ENCODE data around the gene BLVRB.
"Not testable (repeated sequence)": the region's sequence is repeated elsewhere in the genome, so short reads cannot be mapped to it uniquely, and the experiment has no call there.

The BLVRB gene

DNA sequence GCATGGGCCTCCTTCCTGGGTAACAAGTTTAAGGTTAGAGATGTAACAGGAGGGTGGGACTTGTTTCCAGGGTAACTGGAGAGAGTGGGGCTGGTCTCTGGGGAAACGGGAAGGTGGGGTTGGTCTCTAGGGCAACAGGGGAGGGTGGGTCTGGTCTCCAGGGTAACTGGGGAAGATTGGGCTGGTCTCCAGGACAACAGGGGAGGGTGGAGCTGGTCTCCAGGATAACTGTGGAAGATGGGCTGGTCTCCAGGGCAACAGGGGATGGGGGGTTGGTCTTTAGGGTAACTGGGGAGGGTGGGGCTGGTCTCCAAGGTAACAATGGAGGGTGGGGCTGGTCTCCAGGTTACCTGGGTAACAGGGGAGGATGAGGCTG lies 37.8 kb upstream of the BLVRB start:
- no peak overlapping the region for H2AFZ ChIP-seq (ENCODE audit: low read length, unreplicated experiment)
- H3K27ac ChIP-seq (ENCODE audit: low read depth, low read length), result no peak overlapping the region
- H3K36me3 ChIP-seq (ENCODE audit: insufficient read depth, low read length), result no peaks in the 10 kb centered on the region
- H3K4me1 ChIP-seq (ENCODE audit: control insufficient read depth, insufficient read depth, low read length, unreplicated experiment), result no peaks in the 10 kb centered on the region
- H3K4me3 ChIP-seq (ENCODE audit: low read depth, low read length), result no peak overlapping the region
- H3K27me3 ChIP-seq (ENCODE audit: insufficient read depth, low read length), result no peaks in the 10 kb centered on the region
- H3K79me2 ChIP-seq (ENCODE audit: control insufficient read depth, insufficient read depth, low read length, unreplicated experiment), result no peaks in the 10 kb centered on the region

- no peak overlapping the region for H3K27ac ChIP-seq (ENCODE audit: low read depth, low read length)
- H3K79me2 ChIP-seq (ENCODE audit: control insufficient read depth, insufficient read depth, low read length, unreplicated experiment), result no peaks in the 10 kb centered on the region
- H3K4me3 ChIP-seq (ENCODE audit: low read depth, low read length), result no peak overlapping the region
- no peak overlapping the region for H2AFZ ChIP-seq (ENCODE audit: low read length, unreplicated experiment)
- H3K27me3 ChIP-seq (ENCODE audit: insufficient read depth, low read length), result no peaks in the 10 kb centered on the region
- no peaks in the 10 kb centered on the region for H3K4me1 ChIP-seq (ENCODE audit: control insufficient read depth, insufficient read depth, low read length, unreplicated experiment)
- H3K36me3 ChIP-seq (ENCODE audit: insufficient read depth, low read length), result no peaks in the 10 kb centered on the region
Observed at GRCh38 chr19:40502647-40503319, 37.2 kb upstream of the BLVRB start.

- no peak overlapping the region for H2AFZ ChIP-seq (ENCODE audit: low read length, unreplicated experiment)
- H3K79me2 ChIP-seq (ENCODE audit: control insufficient read depth, insufficient read depth, low read length, unreplicated experiment), result no peaks in the 10 kb centered on the region
- no peak overlapping the region for H3K4me3 ChIP-seq (ENCODE audit: low read depth, low read length)
- H3K27me3 ChIP-seq (ENCODE audit: insufficient read depth, low read length), result no peaks in the 10 kb centered on the region
- no peaks in the 10 kb centered on the region for H3K4me1 ChIP-seq (ENCODE audit: control insufficient read depth, insufficient read depth, low read length, unreplicated experiment)
- no peaks in the 10 kb centered on the region for H3K36me3 ChIP-seq (ENCODE audit: insufficient read depth, low read length)
- no peak overlapping the region for H3K27ac ChIP-seq (ENCODE audit: low read depth, low read length)
Observed at GRCh38 chr19:40502081-40502480, 36.5 kb upstream of the BLVRB start.

- no peaks in the 10 kb centered on the region for H3K36me3 ChIP-seq (ENCODE audit: insufficient read depth, low read length)
- H3K4me3 ChIP-seq (ENCODE audit: low read depth, low read length), result no peak overlapping the region
- no peak overlapping the region for H3K27ac ChIP-seq (ENCODE audit: low read depth, low read length)
- no peaks in the 10 kb centered on the region for H3K4me1 ChIP-seq (ENCODE audit: control insufficient read depth, insufficient read depth, low read length, unreplicated experiment)
- H3K27me3 ChIP-seq (ENCODE audit: insufficient read depth, low read length), result no peaks in the 10 kb centered on the region
- H2AFZ ChIP-seq (ENCODE audit: low read length, unreplicated experiment), result no peak overlapping the region
- H3K79me2 ChIP-seq (ENCODE audit: control insufficient read depth, insufficient read depth, low read length, unreplicated experiment), result no peaks in the 10 kb centered on the region
Observed at GRCh38 chr19:40501599-40501998, 36.1 kb upstream of the BLVRB start.

GRCh38 chr19:40500678-40501530 lies 35.4 kb upstream of the BLVRB start:
- not testable (repeated sequence) for H3K36me3 ChIP-seq (ENCODE audit: insufficient read depth, low read length); H3K27me3 ChIP-seq (ENCODE audit: insufficient read depth, low read length); H3K4me1 ChIP-seq (ENCODE audit: control insufficient read depth, insufficient read depth, low read length, unreplicated experiment); H2AFZ ChIP-seq (ENCODE audit: low read length, unreplicated experiment); H3K27ac ChIP-seq (ENCODE audit: low read depth, low read length); H3K79me2 ChIP-seq (ENCODE audit: control insufficient read depth, insufficient read depth, low read length, unreplicated experiment); H3K4me3 ChIP-seq (ENCODE audit: low read depth, low read length)

GRCh38 chr19:40499320-40499719 lies 33.8 kb upstream of the BLVRB start:
- no peaks in the 10 kb centered on the region for H3K4me1 ChIP-seq (ENCODE audit: control insufficient read depth, insufficient read depth, low read length, unreplicated experiment)
- H3K27ac ChIP-seq (ENCODE audit: low read depth, low read length), result no peak overlapping the region
- H3K36me3 ChIP-seq (ENCODE audit: insufficient read depth, low read length), result no peaks in the 10 kb centered on the region
- no peaks in the 10 kb centered on the region for H3K79me2 ChIP-seq (ENCODE audit: control insufficient read depth, insufficient read depth, low read length, unreplicated experiment)
- no peak overlapping the region for H3K4me3 ChIP-seq (ENCODE audit: low read depth, low read length)
- no peaks in the 10 kb centered on the region for H3K27me3 ChIP-seq (ENCODE audit: insufficient read depth, low read length)
- no peak overlapping the region for H2AFZ ChIP-seq (ENCODE audit: low read length, unreplicated experiment)

DNA sequence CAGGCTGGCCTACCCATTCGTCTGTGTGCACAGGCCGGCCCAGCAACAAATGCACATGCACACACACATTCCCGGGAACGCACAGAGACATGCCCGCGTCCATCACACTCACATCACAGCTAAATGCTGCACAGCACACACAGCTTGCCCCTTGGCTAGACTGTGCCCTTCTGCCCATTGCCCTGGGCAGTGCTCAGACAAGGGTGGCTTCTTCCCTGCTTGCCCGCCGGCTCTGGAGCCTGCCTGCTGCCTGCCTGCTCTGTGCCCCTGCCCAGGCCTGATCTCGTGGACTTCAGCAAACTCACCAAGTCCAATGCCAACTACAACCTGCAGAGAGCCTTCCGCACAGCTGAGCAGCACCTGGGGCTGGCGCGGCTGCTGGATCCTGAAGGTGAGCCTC lies 31.7 kb upstream of the BLVRB start:
- H3K79me2 ChIP-seq (ENCODE audit: control insufficient read depth, insufficient read depth, low read length, unreplicated experiment), result no peaks in the 10 kb centered on the region
- no peak overlapping the region for H3K27ac ChIP-seq (ENCODE audit: low read depth, low read length)
- H3K36me3 ChIP-seq (ENCODE audit: insufficient read depth, low read length), result no peaks in the 10 kb centered on the region
- no peak overlapping the region for H2AFZ ChIP-seq (ENCODE audit: low read length, unreplicated experiment)
- no peaks in the 10 kb centered on the region for H3K27me3 ChIP-seq (ENCODE audit: insufficient read depth, low read length)
- no peaks in the 10 kb centered on the region for H3K4me1 ChIP-seq (ENCODE audit: control insufficient read depth, insufficient read depth, low read length, unreplicated experiment)
- H3K4me3 ChIP-seq (ENCODE audit: low read depth, low read length), result no peak overlapping the region

DNA sequence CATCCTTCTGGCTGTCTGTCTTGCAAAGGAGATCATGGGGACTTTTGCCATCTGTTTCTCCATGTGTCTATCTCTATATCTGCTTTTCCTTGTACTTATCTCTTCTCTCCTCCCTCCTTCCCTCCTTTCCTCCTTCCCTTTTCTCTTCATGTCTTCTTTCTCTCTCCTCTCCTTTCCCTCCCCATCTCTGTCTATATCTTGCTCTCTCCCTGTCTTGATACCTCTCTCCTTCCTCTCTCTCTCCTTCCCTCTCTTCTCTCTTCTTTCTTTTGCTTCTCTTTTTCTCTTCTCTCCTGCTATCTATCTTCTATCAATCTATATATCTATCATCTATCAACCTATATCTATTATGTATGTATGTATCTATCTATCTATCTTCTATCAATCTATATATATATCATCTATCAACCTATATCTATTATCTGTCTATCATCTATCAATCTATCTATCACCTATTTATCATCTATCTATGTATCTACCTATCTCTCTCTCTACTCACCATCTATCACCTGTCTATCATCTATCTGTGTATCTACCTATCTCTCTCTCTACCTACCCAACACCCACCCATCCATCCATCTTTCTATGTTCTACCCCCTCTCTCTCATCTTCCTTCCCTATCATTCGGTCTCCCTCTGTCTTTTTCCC lies 28.8 kb upstream of the BLVRB start:
- H2AFZ ChIP-seq (ENCODE audit: low read length, unreplicated experiment), result no peak overlapping the region
- no peak overlapping the region for H3K27ac ChIP-seq (ENCODE audit: low read depth, low read length)
- H3K27me3 ChIP-seq (ENCODE audit: insufficient read depth, low read length), result no peaks in the 10 kb centered on the region
- no peaks in the 10 kb centered on the region for H3K36me3 ChIP-seq (ENCODE audit: insufficient read depth, low read length)
- H3K79me2 ChIP-seq (ENCODE audit: control insufficient read depth, insufficient read depth, low read length, unreplicated experiment), result no peaks in the 10 kb centered on the region
- H3K4me3 ChIP-seq (ENCODE audit: low read depth, low read length), result no peak overlapping the region
- H3K4me1 ChIP-seq (ENCODE audit: control insufficient read depth, insufficient read depth, low read length, unreplicated experiment), result no peaks in the 10 kb centered on the region

DNA sequence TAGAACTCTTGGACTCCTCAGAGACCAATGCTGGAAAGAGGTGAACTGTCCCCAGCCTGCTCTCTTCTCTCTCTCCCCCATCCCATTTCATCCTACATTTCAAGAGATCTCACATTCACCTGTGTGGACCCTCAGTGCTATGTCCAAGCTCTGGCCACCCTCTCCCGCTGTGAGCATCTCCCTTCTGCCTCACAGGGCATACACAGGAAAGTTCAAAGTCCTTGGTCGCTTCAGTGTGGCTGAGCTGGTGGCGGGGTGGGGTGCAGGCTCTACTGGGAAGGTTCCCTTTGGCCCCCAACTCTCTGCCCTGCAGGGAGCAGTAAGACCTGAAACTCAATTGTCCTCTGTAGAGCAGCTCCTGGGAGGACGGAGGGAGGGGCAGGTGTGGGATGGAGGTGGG lies 28.2 kb upstream of the BLVRB start:
- Histone ChIP-seq H2AFZ (ENCODE audit: low read length, unreplicated experiment) (no peak overlapping the region), H3K79me2 (ENCODE audit: control insufficient read depth, insufficient read depth, low read length, unreplicated experiment) (no peaks in the 10 kb centered on the region), H3K27ac (ENCODE audit: low read depth, low read length) (no peak overlapping the region), H3K4me3 (ENCODE audit: low read depth, low read length) (no peak overlapping the region), H3K4me1 (ENCODE audit: control insufficient read depth, insufficient read depth, low read length, unreplicated experiment) (no peaks in the 10 kb centered on the region), H3K36me3 (ENCODE audit: insufficient read depth, low read length) (no peaks in the 10 kb centered on the region), H3K27me3 (ENCODE audit: insufficient read depth, low read length) (no peaks in the 10 kb centered on the region)

GRCh38 chr19:40492274-40492673 lies 26.7 kb upstream of the BLVRB start:
- Histone ChIP-seq H2AFZ (ENCODE audit: low read length, unreplicated experiment) (no peak overlapping the region), H3K36me3 (ENCODE audit: insufficient read depth, low read length) (no peaks in the 10 kb centered on the region), H3K4me1 (ENCODE audit: control insufficient read depth, insufficient read depth, low read length, unreplicated experiment) (no peaks in the 10 kb centered on the region), H3K79me2 (ENCODE audit: control insufficient read depth, insufficient read depth, low read length, unreplicated experiment) (no peaks in the 10 kb centered on the region), H3K27ac (ENCODE audit: low read depth, low read length) (no peak overlapping the region), H3K4me3 (ENCODE audit: low read depth, low read length) (no peak overlapping the region), H3K27me3 (ENCODE audit: insufficient read depth, low read length) (no peaks in the 10 kb centered on the region)

DNA sequence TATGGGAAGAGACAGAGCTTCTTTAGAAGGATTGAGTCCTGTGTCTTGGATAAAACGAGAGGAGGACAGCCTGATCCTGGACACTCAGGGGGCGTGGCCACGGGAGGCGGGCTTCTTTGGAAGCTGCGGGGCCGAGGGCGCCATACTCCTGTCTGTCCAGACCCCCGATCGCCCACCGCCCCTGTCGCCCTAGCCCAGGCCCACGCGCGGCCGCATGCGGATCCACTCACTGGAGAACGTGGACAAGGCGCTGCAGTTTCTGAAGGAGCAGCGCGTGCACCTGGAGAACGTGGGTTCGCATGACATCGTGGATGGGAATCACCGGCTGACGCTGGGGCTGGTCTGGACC lies 24.3 kb upstream of the BLVRB start:
- no peak overlapping the region for H2AFZ ChIP-seq (ENCODE audit: low read length, unreplicated experiment)
- no peaks in the 10 kb centered on the region for H3K79me2 ChIP-seq (ENCODE audit: control insufficient read depth, insufficient read depth, low read length, unreplicated experiment)
- H3K27ac ChIP-seq (ENCODE audit: low read depth, low read length), result no peak overlapping the region
- no peak overlapping the region for H3K4me3 ChIP-seq (ENCODE audit: low read depth, low read length)
- H3K27me3 ChIP-seq (ENCODE audit: insufficient read depth, low read length), result no peaks in the 10 kb centered on the region
- H3K36me3 ChIP-seq (ENCODE audit: insufficient read depth, low read length), result no peaks in the 10 kb centered on the region
- H3K4me1 ChIP-seq (ENCODE audit: control insufficient read depth, insufficient read depth, low read length, unreplicated experiment), result no peaks in the 10 kb centered on the region

All from ACC112 (cell line).